Measurements from ENCODE around the gene TCAF1.
"Not testable (repeated sequence)": the region's sequence is repeated elsewhere in the genome, so short reads cannot be mapped to it uniquely, and the experiment has no call there.

TCAF1 gene

GRCh38 chr7:143905509-143905908 is 3.5 kb upstream of the TCAF1 start:
- DNase-seq, result no peak

DNA sequence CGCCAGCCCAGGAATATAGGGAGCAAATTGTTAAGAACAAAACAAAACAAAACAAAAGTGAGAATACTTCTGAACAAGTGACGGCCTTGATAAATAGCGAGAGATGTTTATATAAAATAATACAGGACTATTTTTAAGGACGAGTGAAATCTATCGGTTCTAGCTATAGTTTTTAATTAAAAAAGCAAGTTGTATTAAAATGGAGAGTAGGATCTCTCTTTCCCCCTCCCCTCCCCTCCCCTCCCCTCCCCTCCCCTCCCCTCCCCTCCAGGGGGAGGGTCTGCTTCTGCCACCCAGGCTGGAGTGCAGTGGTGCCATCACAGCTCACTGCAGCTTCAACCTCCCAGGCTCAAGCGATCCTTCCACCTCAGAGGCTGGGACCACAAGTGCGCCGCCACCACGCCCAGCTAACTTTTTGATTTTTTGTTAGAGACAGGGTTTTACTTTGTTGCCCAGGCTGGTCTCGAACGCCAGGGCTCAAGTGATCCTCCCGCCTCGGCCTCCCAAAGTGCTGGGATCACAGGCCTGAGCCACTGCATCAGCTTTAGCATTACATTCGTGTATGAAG is 440 bp upstream of the TCAF1 start:
- no peak for DNase-seq

DNA sequence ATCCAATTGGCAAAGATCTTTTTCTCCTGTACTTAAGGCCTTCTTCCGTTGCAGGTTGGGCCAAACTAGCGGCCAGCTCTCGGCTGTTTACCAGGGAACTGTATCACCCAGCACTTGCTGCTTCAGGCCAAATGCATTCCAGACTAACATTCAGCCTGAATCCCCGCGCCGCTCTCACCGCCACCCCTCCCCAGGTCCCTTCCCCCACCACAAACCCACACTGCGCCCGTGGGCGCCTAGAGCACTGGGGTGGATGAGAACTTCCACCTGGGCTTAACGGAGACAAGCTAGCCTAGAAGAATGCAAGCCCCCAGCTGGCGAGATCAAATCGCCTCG is 676 bp downstream of the TCAF1 start:
- DNase-seq, result peak; percentile 70

DNA sequence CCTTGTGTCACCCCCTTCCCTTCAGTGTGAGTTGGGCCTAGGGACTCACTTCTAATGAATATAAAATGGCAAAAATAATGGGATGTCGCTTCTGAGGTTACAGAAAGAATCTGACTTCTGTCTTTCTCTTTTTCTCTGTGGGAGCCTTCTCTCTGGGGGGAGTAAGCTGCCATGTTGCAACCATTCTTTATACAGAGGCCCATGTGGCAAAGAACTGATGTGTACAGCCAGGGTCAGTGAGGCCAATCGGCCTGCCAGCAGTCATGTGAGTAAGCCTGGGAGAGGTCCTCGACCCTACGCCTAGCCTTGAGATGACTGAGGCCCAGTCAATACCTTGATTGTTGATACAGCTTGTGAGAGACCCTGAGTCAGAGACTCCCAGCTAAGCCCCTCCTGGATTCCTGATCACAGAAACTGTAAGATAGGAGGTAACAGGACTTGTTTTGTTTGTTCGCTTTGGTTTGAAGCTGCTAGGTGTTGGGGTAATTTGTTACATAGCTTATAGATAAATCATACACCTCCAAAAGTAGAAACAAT is 1.7 kb downstream of the TCAF1 start:
- no peak for DNase-seq

DNA sequence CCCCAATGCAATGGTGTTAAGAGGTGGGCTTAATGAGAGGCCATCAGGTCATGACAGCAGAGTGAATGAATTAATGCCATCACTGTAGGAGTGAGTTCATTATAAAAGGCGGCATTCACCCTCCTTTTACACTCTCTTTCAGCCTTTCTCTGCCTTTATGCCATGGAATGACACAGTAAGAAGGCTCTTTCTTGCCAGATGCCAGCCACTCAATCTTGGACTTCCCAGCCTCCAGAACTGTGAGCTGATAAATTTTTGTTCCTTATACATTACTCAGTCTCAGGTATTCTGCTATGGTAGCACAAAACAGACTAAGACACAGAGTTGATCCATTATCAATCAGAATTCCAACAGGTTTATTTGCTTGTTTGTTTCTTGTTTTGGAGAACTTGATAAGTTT is 3.2 kb downstream of the TCAF1 start:
- DNase-seq, result no peak

- no peak for DNase-seq
Measured at GRCh38 chr7:143896667-143897066, 5.3 kb downstream of the TCAF1 start.

DNA sequence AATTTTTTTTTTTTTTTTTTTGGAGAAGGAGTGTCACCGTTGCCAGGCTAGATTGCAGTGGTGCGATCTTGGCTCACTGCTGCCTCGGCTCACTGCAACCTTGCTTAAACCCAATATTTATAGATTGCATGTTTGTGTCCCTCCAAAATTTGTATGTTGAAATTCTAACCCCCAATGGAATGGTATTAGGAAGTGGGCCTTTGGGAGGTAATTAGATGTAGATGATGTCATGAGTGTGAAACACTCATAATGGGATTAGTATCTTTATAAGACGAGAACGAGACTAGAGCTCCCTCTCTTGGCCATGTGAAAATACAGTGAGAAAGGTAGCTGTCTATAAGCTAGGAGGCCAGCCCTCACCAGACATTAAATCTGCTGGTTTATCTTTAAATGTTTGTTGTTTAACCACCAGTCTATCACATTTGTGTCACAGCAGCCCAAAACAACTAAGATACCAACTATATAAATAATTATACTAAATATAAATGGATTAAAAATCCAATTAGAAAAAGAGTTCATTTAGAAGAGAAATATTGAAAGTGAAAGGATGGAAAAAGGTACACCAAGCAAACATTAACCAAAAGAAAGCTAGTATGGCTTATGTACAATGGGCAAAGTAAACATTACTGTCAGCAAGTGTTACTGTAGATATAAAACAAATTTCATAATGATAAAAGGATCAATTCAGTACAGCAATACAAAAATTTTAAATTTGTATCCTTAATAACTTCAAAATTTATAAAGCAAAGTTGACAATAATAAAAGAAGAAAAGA is 9.3 kb downstream of the TCAF1 start:
- DNase-seq, result no peak

DNA sequence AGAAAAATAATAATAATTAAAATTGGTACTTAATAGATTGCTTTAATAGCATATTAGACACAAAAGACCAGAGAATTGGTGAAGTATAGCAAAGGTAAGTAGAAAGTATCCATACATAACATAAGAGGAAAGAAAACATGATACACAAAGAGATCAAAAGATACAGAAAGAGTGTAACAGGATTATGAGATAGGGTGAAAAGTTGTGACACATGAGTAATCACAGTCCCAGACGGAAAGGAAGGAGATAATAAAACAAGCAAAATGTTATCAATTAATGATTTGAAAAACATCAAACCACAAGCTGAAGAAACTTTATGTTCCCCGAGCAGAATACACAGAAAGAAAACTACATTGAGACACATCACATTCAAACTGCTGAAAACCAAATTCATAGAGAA is 10.5 kb downstream of the TCAF1 start:
- DNase-seq, result no peak

GRCh38 chr7:143890558-143890957 is 11.4 kb downstream of the TCAF1 start:
- no peak for DNase-seq

DNA sequence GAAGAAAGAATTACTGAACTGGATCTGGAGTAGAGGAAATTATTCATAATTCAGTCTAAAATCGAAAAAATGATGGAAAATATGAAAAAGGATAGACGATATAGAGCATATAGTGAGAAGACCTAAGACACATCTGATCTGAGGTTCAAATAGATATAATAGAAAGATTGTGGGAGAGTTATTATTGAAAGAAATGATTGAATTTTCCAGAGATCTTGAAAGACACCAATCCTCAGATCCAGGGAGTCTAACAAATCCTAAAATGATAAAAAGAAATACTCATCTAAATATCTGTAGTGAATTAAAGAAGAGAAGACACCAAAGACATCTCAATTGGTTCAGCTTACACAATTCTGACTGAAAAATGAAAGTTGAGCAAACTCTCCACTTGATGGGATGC is 12.9 kb downstream of the TCAF1 start:
- no peak for DNase-seq

DNA sequence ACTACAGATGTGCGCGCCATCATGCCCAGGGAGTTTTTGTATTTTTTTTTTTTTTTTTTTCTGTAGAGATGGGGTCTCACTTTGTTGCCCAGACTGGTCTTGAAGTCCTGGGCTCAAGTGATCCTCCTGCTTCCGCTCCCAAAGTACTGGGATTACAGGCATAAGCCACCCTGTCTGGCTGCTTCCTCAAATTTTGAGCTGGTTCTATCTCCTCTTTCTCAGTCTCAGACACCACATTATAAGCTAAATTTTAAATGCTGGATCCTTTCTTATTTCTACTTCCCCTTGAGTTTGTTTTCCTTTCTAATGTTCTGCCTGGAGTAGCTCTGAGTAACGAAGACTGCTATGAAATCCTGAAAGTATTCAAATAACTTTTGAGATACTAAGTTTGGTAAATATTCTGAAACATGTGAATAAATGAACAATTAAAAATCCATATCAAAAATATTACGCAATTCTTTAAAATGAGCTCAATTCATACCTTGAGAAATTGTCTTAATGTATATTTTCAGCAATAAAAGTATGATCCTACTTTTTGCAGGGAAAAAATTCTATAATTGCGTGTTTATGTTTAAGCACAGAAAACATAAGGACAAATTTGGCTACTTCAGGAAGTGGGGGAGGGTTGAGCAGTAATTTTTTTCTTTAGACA is 15.0 kb downstream of the TCAF1 start:
- no peak for DNase-seq

DNA sequence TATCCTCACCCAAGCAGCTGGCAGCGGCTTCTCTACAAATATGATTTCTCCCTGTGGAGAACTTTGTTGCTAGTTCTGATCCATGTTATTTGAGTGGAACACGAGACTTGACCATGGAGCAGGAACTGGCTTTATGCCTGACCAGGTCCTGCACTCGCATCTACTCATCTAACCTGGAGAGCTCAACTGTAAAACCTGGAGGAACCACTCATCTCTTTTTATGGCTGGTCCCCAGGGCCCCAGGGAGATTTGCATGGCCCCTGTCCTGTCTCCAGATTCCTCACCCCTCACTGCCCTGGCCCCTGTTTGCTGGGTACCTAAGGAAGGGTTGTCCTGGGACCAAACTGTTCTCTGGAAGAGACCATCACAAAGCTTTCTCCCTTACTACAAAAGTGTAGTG is 16.0 kb downstream of the TCAF1 start:
- no peak for DNase-seq

- peak; percentile 90 for DNase-seq
Measured at GRCh38 chr7:143884969-143885559, 16.9 kb downstream of the TCAF1 start.

- DNase-seq, result no peak
Measured at GRCh38 chr7:143884241-143884968, 17.6 kb downstream of the TCAF1 start.

DNA sequence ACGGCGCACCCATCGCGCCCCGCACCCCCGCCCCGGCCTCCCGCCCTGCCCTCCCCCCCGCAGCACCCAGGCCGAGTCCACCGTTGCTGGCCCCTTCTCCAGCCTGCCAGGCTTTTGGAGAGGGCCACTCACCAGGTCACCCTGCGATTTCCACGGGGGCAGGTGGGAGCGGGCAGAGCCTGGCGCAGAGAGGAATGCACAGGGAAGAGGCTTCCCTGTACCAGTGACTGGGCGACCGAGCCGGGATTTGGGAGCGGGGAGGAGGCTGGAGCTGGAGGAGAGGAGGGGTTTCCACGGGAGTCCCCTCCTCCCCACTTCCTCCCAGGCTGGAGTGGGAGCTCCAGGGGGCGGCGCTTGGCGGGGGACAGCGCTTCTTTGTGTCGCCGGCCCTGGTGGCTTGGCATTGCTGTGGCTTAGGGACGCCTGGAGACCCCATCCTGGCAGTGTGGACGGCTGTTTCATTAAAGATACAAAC is 19.3 kb downstream of the TCAF1 start:
- peak; percentile 80 for DNase-seq

DNA sequence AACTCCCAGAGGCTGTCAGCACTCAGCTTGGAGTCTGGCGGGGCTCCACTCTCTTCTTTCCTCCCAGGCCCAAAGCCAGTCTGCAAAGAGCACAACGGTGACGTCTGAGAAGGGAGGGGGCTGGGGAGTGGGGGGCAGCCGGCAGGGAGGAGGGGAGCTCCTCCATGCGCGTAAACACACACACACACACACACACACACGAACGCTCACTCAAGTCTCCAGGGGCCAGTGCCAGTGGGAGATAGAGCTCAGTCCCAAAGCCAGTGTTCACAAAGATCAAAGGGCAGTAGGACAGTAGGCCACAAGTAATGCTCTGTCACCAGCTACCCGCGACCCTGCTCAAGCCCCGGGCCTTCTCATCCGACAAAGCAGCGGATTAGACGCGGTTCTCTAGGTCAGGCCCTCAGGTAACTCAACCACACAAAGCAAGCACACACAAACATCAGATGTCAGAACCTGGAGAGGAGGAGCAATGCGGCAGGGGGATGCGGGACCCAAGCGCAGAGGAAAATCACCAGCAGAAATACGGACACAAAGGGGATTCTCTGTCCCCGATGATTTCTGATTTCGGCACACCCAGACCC is 19.9 kb downstream of the TCAF1 start:
- peak; percentile 88 for DNase-seq

DNA sequence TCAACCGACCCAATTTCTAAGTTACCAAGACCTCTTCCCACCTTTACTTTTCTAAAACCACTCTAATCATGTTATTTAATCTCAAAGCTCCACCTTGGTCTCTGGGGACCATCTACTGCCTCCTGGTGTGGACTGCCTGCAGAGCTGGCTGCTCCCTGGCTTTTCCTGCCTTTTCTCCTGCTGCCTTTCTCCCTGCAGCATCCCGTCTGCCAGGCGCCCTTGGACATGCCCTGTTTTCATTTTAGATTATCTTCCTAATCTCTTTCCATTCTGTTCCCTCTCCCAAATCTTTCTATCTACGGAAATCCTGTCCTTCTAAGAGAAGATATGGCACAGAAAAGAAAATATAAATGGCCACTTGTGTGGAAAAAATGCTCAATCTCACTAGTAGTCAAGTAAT is 23.1 kb downstream of the TCAF1 start:
- DNase-seq, result no peak

- DNase-seq, result no peak
Measured at GRCh38 chr7:143877098-143877497, 24.9 kb downstream of the TCAF1 start.

- no peak for DNase-seq
Measured at GRCh38 chr7:143876218-143876617, 25.8 kb downstream of the TCAF1 start.

DNA sequence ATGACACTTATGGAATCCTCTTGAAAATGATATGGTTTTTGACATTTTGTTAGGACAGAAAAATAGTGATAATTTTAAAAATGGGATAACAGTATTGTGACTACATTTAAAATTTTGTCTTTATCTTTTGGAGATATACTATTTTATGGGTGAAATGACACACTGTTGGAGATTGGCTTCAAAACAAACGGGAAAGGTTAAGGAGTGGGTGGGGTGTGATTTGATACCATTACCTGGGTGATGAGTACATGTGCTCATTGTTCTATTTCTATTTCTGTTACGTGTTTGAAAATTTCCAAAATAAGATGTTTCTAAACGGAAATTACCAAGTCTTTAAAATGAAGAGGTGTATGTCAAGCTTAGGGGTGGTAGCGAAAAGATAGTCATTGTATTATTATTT is 28.7 kb downstream of the TCAF1 start:
- not testable (repeated sequence) for DNase-seq

- not testable (repeated sequence) for DNase-seq
Measured at GRCh38 chr7:143871534-143871933, 30.4 kb downstream of the TCAF1 start.

DNA sequence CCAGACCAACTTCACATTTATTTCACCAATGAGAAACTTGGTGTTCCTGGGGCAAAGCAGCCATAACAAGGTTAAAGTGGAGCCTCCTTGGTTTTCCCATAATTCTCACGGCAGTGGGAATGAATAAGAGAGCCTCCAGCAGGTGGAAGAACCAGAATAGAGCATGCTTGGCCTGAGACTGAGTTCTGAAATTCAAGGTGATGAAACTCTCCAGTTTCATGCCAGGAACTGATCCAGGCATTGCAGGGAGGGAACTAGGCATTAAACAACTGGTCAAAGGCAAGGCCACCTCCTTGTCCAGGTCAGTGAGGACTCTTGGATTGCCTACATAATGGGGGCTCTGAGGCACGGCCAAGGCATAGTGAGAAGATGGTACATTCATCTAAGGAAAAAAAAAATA is 44.0 kb downstream of the TCAF1 start:
- DNase-seq, result not testable (repeated sequence)

DNA sequence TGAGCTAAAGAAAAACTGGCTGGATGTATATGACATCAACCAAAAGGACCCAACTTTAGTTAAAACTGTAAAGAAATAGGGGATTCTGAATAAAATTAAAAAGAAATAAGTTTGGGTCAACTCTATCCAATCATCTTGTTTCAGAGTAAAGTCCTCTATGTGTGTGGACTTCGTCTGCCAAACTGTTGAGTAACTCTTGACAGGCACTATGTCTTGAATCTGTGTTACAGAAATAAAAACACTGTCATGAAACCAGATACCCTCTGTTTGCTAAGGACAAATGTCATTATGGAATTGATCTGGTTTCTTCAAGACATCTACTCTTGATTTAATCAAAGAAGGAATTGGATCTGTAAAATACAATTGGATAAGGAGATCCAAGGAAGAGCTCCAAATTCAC is 46.5 kb downstream of the TCAF1 start:
- not testable (repeated sequence) for DNase-seq

Data from midbrain (tissue), 1 donor.